GM19023 (cell line): ENCODE measurements around the gene NR5A2.

Source experiments
- ATAC-seq: cut with Tn5 transposase; IDR thresholded peaks from one replicate; pipeline ENCODE4 v1.9.1; 2021; ENCODE audit warnings: mild to moderate bottlenecking, moderate library complexity; ENCODE audit not compliant: unreplicated experiment

Gene NR5A2

GRCh38 chr1:200035956-200036618 is 8.6 kb downstream of the NR5A2 start:
- no peak for ATAC-seq

GRCh38 chr1:200036619-200037270 is 9.2 kb downstream of the NR5A2 start:
- ATAC-seq, result no peak

- ATAC-seq, result no peak
These were observed 10.0 kb downstream of the NR5A2 start for GRCh38 chr1:200037501-200037900.

DNA sequence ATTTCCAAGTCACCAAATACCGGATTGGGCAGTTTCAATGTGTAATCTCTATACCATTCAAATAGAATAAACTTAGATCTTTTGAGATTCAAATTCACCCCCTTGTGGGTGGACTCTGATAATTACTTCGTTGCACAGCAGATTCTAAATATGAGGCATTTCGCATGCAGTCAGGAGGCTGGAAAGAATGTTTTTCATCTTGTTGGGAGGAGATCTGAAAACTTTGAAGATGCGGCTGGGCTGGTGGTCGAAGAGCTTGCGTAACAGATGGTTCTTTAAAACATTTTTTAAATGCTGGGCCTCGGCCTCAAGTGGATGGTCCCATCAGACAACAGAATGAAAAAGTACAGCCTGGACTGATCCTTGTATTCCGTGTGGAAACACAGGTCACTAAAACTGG is 10.4 kb downstream of the NR5A2 start:
- no peak for ATAC-seq

- ATAC-seq, result no peak
These were observed 10.9 kb downstream of the NR5A2 start for GRCh38 chr1:200038325-200038980.

DNA sequence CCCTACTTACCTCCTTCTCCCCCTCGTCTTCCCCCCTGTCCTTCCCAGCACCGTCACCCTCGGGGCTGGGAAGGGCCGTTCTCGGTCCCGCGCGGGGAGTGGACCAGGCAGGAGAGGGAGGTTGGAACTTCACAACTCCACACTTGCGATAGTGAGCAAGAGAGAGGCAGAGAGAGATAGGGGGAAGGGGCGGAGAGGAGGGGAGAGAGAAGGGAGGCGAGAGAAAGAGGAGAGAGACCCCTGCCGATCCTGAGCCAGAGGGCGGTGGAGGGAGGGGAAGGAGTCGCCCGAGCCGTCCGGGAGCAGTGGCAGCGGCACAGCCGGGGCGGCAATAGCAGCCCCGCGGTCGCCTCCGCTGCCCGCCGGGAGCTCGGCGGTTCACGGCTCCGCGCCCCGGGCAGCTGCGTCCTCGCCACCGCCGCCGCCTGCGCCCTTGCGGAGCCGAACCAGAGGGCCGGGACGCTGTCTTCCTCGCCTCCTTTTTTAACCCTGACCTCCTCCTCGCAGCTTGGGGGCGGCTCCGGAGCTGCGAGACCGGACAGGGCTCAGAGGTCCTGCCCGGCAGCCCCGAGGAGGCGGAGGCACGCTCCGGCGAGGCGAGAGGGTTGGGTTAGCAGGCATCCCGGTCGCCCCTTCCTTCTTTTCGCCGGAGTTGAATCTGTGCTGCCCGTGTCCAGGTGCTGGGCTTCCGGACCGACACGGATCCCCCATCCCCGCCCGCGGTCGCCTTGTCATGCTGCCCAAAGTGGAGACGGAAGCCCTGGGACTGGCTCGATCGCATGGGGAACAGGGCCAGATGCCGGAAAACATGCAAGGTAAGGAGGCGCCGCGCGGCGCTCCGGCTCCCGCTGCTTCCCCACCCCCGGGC is 11.7 kb downstream of the NR5A2 start:
- ATAC-seq, result no peak

- ATAC-seq, result no peak
These were observed 12.5 kb downstream of the NR5A2 start for GRCh38 chr1:200039849-200040474.

DNA sequence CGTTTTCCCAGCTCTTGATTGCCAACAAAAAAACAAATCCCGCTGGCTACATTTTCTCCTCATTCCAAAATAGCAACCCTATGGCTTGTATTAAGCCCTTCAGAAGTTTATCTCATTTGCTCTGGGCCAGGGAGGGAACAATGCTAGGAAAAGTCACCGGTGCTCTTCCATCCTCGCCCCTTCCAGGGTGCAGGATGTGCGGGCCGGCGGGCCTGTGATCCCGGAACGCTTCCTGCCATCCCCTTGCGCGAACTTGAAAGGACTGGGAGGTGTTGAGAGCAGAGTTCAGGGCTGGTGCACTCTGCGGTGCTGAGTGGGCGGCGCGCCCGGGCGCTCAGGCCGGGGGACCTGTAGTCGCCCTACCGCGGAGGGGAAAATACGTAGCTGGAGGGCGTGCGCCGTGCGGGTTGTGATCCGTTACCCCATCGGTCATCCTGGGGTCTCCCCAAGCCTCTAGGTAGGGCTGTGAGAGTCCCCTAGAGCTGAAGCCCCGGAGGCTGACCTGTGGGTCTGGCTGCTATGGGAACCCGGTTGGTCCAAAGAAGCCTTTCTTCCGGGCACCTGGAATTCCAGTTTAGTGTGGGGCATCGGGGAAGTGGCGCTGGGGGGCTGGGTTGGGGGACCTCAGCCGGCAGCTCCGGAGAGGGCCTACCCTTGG is 13.1 kb downstream of the NR5A2 start:
- ATAC-seq, result no peak

DNA sequence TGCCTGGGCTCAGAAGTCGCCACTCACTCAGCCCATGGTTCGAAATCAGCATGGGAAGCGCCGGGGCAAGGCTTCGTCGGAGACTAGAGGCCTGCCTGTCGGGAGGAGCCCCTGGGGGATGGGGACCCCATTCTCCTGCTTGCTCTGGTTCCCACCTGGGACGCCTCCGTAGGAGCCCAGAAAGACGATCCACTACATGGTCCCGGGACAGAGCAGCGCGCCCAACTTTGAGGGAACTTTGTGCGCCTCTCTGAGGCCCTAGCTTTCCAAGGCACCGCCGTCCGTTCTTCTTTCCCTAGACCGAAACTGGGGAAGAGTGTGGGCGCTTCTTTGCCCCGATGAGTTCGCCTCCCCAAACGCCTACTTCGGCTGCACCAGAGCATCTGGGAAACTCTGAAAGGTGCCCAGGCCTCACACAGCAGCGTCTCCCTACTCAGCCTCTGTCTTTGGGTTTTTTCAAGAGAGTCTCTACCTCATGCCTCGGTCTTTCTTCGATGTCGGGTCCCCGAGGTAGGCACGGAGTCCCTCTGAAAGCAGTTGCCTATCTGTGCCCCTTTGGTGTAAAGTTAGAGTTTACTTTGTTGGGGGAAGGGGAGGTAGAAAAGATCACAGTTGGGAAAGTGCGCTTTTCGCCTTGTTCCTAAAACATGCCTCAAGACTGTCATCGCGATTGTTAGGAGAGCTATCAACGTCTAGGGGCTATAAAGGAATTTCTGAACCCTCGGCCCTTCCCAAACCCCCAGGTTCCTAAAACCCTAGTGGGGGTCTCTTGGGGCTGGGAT is 14.0 kb downstream of the NR5A2 start:
- ATAC-seq, result no peak

DNA sequence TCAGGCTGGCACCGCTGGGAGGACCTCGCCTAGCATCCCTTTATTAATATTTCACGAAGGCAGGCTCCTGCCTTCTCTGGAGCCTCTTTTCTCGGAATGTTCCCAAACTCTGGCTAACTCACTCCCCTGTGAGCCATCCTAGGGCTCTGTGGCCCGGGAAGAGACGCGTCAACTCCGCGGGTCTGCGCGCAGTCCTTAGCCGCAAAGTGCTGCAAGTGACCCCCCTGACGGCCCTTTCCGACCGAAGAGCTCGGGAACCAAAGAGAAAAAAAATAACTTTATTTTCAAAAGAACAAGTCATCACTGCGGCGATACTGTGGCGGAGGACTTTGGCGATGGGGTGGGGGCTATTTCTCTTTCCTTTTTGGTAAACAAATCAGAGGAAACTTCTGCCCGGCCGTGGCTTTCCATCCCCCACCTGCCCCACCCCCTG is 14.6 kb downstream of the NR5A2 start:
- ATAC-seq, result no peak

DNA sequence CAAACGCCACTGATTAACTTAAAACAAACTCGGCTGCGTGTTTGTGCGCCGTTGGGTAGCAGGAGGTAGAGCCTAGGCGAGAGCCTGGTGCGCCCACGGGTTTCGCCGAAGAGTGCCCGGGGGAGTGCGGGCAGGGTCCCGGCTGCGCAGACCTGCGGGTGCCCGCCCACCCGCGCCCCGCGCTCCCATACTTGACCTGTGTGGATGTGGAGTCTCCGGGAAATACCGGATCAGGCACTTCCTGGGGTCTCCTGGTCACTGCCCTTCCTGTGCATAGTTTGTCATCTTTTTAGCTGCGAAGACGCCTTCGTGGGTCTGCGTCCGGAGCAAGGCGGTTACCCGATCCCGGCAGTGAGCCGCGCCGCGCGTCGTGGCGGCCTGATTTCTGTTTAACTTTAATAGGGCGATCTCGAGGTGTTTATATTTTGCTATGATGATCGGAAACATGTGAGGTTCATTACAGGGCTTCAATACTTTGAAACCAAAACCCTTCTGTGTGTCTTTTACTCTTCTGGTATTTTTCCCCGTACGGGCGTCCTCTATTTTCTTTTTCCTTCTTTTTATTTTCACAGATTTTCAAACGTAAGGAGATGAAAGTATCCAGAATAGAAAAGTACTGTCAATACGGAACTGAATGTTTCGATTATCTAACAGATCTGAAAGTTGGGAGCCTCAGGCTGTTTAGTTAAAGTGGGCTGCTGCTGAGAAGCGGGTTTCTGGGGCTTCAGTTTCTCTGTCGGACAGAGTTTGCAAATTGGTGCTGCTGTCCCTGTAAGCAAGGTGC is 15.2 kb downstream of the NR5A2 start:
- no peak for ATAC-seq

- ATAC-seq, result no peak
These were observed 15.8 kb downstream of the NR5A2 start for GRCh38 chr1:200043336-200043668.

DNA sequence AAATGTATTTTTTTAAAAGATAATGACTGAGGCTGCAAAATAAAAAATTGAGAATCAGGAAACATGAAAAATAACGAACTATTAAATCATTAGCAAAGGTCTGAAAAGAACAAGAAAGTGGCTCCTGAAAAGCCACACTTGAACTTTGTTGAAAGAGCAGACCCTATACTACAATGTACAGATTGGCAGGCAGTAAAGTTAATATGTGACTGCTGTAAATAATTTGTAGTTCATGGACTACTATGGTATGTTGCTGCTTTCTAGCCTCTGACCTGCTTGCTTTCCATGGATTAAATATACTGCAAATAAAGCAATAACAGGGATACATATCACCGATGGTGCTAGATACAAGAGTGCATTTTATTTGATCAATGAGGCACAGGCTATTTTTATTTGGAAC is 18.6 kb downstream of the NR5A2 start:
- ATAC-seq, result no peak

- ATAC-seq, result no peak
These were observed 20.7 kb downstream of the NR5A2 start for GRCh38 chr1:200048244-200048643.

DNA sequence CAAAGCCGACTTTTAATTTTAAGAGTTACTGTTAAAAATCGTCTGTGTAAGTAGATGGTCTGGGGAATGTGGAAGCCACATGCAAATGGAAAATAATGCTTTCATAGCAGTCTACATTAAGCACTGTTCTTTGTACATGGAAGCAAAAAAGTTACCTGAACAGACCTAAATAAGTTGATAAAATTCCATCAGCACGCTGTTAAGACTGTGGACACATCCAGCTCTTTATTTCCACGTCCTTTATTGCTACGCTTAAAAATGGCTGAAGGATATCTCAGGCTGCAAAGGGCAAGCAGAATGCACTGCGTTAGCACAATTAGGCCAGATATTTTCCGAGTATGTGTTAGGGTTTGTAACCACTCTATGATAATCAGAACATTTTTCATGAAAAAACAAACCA is 22.3 kb downstream of the NR5A2 start:
- no peak for ATAC-seq

DNA sequence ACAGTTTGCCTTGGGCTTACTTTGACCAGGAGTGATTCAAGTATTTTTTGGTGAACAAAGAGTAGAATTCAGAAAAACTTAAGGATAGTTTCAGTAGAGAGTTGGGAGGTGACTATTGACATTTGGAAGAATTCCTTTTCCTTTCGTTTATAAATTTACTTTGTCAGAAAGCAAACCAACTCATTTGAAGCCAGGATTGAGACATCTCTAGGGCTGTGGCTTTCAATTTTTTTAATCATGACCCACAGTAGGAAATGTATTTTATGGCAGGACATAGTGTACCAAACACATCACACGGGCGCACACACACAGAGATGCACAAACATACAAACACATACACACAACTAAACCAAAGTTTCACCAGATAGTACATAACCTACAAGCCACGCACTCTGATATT is 24.1 kb downstream of the NR5A2 start:
- ATAC-seq, result no peak

DNA sequence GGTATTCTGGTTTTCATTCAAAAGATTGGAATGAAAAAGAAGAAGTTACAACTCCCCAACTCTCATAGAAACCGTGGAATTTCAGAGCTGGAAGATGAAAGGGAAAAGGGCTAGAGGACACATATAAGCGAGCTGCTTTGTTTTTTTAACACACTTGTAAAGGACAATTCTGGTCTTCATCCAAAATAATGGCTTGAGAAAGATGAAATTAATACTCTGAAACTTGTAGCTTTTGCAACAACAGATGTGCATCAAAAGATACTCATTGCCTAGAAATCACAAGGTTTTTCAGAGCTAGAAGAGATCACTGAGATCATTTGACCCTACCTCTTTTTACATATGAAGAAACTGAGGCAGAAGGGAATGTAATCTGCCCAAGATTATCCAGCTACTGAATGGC is 25.6 kb downstream of the NR5A2 start:
- no peak for ATAC-seq

DNA sequence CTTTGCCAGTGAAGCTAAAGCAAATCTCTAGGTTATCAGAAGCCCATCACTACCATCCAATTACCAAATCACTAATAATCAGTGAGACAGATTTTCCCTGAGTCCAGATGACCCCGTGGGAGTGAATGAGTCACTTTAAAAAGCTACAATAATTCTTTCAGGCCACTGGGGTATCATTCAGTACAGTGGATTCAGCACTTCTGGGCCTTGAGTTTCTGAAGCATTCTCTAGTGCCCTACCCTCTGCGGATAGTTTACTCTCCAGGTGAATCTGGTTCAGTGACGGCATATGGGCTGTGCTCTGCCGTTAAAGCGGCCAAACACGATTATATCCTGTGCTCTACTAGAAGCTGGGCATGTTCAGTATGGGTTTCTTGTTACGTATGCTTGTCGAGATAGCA is 26.1 kb downstream of the NR5A2 start:
- ATAC-seq, result no peak

DNA sequence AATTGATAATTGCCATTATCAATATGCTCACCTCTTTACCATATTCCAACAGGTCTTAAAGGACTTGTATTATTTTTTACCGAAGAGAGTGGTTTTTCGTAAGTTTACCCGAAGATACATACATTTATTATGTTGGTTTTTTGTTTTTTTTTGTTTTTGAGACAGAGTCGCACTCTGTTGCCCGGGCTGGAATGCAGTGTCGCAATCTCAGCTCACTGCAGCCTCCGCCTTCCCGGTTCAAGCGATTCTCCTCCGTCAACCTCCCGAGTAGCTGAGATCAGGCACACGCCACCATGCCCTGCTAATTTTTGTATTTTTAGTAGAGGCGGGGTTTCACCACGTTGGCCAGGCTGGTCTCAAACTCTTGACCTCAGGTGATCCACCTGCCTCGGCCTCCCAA is 30.8 kb downstream of the NR5A2 start:
- ATAC-seq, result no peak
